ENCODE data around the gene AKAP13.

DNA sequence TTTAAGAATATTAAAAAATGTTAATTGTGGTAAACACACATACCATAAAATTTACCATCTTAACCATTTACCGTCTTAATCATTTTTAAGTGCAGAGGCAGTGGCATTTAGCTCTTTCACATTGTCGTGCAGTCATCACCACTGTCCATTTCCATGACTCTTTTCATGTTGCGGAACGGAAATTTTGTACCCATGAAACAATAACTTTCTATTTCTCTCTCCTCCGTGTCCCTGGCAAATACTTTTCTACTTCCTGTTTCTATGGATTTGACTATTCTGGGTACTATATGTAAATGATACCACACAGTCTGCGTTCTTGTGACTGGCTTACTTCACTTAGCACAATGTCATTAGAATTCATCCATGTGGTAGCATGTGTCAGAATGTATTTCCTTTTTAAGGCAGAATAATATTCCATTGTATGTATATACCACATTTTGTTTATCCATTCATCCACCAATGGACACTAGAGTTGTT is 27.9 kb downstream of the AKAP13 start:
- TF ChIP-seq, protein P1, sequence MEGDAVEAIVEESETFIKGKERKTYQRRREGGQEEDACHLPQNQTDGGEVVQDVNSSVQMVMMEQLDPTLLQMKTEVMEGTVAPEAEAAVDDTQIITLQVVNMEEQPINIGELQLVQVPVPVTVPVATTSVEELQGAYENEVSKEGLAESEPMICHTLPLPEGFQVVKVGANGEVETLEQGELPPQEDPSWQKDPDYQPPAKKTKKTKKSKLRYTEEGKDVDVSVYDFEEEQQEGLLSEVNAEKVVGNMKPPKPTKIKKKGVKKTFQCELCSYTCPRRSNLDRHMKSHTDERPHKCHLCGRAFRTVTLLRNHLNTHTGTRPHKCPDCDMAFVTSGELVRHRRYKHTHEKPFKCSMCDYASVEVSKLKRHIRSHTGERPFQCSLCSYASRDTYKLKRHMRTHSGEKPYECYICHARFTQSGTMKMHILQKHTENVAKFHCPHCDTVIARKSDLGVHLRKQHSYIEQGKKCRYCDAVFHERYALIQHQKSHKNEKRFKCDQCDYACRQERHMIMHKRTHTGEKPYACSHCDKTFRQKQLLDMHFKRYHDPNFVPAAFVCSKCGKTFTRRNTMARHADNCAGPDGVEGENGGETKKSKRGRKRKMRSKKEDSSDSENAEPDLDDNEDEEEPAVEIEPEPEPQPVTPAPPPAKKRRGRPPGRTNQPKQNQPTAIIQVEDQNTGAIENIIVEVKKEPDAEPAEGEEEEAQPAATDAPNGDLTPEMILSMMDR (IDR thresholded peaks at IDR 0.05) = no peak
- no peak for TF ChIP-seq EZH2 (IDR thresholded peaks at IDR 0.05; ENCODE audit: borderline replicate concordance, insufficient read depth, low read depth, low read length, poor library complexity, severe bottlenecking)

Data from B cell (primary cell).